BLaER1 (cell line): ENCODE results near the gene BBS5.

Experiments
- H3K27ac ChIP-seq: shearing (Covaris generic); formaldehyde crosslinking; 2 replicates; pipeline ENCODE4 v1.8.1; 2022
- H3K27me3 ChIP-seq: shearing (Covaris generic); formaldehyde crosslinking; 2 replicates; pipeline ENCODE4 v1.8.1; 2022
- H3K36me3 ChIP-seq: shearing (Covaris generic); formaldehyde crosslinking; 2 replicates; pipeline ENCODE4 v1.8.1; 2022
- H3K4me1 ChIP-seq: shearing (Covaris generic); formaldehyde crosslinking; 2 replicates; pipeline ENCODE4 v1.8.1; 2022
- H3K4me2 ChIP-seq: shearing (Covaris generic); formaldehyde crosslinking; 2 replicates; pipeline ENCODE4 v1.8.1; 2022
- H3K4me3 ChIP-seq: shearing (Covaris generic); formaldehyde crosslinking; 2 replicates; pipeline ENCODE4 v1.8.1; 2022
- H3K9ac ChIP-seq: shearing (Covaris generic); formaldehyde crosslinking; 2 replicates; pipeline ENCODE4 v1.8.1; 2022
- H3K9me3 ChIP-seq: shearing (Covaris generic); formaldehyde crosslinking; 2 replicates; pipeline ENCODE4 v1.8.1; 2022
- H4K20me1 ChIP-seq: shearing (Covaris generic); formaldehyde crosslinking; 2 replicates; pipeline ENCODE4 v1.8.1; 2022
- Cebpa-rat ChIP-seq: shearing (Covaris generic); IDR thresholded peaks from 2 replicates; pipeline ENCODE4 v1.8.1; 2022

Gene BBS5

DNA sequence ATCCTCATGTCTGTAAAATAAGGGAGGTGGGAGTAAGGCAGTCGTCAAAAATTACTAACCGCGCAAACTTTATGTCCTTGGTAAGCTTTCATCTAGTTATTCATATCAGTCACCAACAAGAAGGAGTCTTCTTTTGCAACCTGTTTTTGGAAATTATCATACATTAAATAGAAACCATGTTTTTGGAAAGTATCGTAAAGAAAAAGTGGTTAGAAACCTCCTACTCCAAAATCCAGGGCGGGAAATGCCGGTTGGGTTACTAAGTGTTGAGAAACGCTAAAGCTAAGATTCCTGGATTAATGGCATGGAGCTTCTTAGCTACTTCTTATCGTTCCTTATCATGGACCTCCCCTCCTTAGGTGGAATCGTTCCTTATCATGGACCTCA is 778 bp downstream of the BBS5 start:
- no peak overlapping the region for H3K27ac ChIP-seq
- 0 out of 2 replicates have a peak, but pooled peaks cover 5% of the 10 kb centered on the region for H3K4me1 ChIP-seq
- no peaks in the 10 kb centered on the region for H3K36me3 ChIP-seq
- no peaks in the 10 kb centered on the region for H4K20me1 ChIP-seq
- H3K27me3 ChIP-seq = peaks cover 19% of the 10 kb centered on the region
- peak overlapping the region; percentile 68 for H3K4me2 ChIP-seq
- H3K9me3 ChIP-seq = peaks cover 16% of the 10 kb centered on the region
- peak overlapping the region; percentile 70 for H3K4me3 ChIP-seq
- TF ChIP-seq Cebpa-rat = no peak
- peak overlapping the region; percentile 61; the same call in 1 of the 2 replicates for H3K9ac ChIP-seq

DNA sequence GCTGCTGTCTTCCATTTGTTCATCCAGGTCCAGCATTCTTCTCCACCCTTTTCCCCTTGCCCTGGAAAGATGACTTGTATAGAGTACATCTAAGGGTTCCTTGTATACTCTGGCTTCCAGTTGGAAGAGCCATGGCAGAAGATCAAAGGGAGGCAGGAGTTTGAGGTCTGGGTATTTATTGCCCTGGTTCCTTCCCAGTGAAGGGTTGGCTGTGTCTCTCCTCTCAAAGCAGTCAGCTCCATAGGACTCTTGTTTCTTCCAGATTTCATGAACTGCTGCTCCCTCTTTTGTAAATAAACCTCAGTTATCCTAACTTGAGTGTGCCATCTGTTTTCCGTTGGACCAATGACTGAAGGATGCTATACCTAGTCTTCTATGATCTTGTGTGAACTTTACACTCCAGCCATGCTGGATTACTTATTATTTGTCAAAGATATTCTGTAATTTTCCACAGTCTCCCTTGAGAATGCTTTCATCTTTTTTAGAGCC is 6.4 kb downstream of the BBS5 start:
- no peaks in the 10 kb centered on the region for H4K20me1 ChIP-seq
- no peaks in the 10 kb centered on the region for H3K36me3 ChIP-seq
- no peaks in the 10 kb centered on the region for H3K27me3 ChIP-seq
- H3K9me3 ChIP-seq = no peaks in the 10 kb centered on the region
- no peak for TF ChIP-seq Cebpa-rat
- H3K27ac ChIP-seq = no peak overlapping the region
- H3K4me3 ChIP-seq = no peak overlapping the region
- H3K4me1 ChIP-seq = no peaks in the 10 kb centered on the region
- no peak overlapping the region for H3K4me2 ChIP-seq
- no peak overlapping the region for H3K9ac ChIP-seq

DNA sequence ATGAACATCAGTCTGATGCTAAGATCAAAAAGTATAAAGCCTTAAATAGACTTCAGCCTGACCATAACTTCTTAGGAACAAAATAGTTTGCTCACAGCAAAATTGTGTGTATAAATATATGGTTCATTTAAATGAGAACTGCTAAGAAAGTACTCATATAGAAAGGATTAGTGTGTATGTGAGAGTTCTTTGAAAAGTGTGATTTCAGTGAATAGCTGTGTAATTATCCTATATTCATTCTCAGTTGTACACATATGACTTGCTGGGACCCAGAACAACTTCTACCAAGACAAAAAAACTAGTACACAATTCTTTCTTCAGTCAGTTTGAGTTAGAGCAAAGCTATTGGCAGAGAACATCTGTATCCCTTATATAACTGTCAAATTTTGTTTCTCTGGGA is 7.2 kb downstream of the BBS5 start:
- no peak overlapping the region for H3K4me2 ChIP-seq
- H3K27me3 ChIP-seq = no peaks in the 10 kb centered on the region
- no peaks in the 10 kb centered on the region for H3K36me3 ChIP-seq
- no peak for TF ChIP-seq Cebpa-rat
- no peaks in the 10 kb centered on the region for H3K4me1 ChIP-seq
- H3K9ac ChIP-seq = no peak overlapping the region
- H4K20me1 ChIP-seq = no peaks in the 10 kb centered on the region
- H3K4me3 ChIP-seq = no peak overlapping the region
- H3K27ac ChIP-seq = no peak overlapping the region
- no peaks in the 10 kb centered on the region for H3K9me3 ChIP-seq

DNA sequence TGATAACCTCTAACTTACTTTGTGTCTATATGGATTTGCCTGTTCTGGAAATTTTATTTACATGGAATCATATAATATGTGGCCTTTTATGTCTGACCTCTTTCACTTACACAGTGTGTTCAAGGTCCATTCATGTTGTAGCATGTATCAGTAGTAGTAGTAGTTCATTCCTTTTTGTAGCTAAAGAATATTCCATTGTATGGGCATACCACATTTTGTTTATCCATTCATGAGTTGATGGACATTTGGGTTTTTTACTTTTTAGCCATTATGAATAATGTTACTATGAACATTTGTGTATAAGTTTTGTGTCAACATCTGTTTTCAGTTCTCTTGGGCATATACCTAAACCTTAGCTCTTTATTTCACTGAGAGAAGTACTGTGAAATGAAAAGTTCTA is 11.5 kb downstream of the BBS5 start:
- no peaks in the 10 kb centered on the region for H3K27me3 ChIP-seq
- no peak overlapping the region for H3K4me3 ChIP-seq
- TF ChIP-seq Cebpa-rat = no peak
- no peak overlapping the region for H3K27ac ChIP-seq
- no peaks in the 10 kb centered on the region for H3K4me1 ChIP-seq
- H3K9ac ChIP-seq = no peak overlapping the region
- H4K20me1 ChIP-seq = no peaks in the 10 kb centered on the region
- no peaks in the 10 kb centered on the region for H3K36me3 ChIP-seq
- H3K4me2 ChIP-seq = no peak overlapping the region
- no peaks in the 10 kb centered on the region for H3K9me3 ChIP-seq

DNA sequence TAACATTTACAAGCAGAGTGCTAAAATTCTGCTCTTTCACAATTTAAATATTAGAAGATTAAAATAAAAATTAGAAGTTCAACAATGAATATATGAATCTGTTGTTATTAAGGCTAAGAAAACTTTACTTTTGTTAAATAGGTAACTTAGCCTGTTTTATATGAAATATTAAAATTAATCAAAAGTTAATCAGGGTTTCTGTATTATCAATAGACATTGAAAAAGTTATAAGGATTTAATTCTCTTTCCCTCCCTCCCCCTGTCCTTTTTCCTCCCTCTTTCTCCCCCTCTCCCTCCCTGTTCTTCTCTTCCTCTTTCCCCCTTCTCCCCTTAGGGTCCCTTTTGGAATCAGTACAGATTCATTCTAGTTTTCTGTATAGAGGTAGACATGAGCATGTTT is 12.1 kb downstream of the BBS5 start:
- no peaks in the 10 kb centered on the region for H3K36me3 ChIP-seq
- H3K9ac ChIP-seq = no peak overlapping the region
- no peaks in the 10 kb centered on the region for H3K4me1 ChIP-seq
- H4K20me1 ChIP-seq = no peaks in the 10 kb centered on the region
- no peak overlapping the region for H3K27ac ChIP-seq
- no peaks in the 10 kb centered on the region for H3K9me3 ChIP-seq
- no peaks in the 10 kb centered on the region for H3K27me3 ChIP-seq
- H3K4me2 ChIP-seq = no peak overlapping the region
- TF ChIP-seq Cebpa-rat = no peak
- H3K4me3 ChIP-seq = no peak overlapping the region

DNA sequence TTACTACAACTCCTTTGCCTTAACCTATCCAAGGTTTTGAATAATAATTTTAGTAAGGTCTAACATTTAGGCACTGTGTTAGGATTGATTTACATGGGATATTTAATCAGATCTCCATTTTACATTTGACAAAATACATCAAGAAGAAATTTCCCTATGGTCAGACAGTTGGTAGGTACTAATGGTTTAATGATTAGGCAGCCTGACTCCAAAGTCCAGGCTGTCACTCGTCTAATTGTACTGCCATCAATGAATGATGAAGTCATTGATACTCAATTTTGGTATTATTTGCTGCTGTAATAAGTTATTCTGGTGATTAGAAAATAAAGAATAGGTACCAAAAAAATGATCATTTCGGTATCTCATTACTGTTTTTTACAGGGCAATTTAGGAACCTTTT is 14.1 kb downstream of the BBS5 start:
- no peak overlapping the region for H3K27ac ChIP-seq
- no peaks in the 10 kb centered on the region for H3K9me3 ChIP-seq
- H3K4me3 ChIP-seq = no peak overlapping the region
- TF ChIP-seq Cebpa-rat = no peak
- H3K4me2 ChIP-seq = no peak overlapping the region
- no peaks in the 10 kb centered on the region for H3K36me3 ChIP-seq
- no peaks in the 10 kb centered on the region for H3K27me3 ChIP-seq
- H4K20me1 ChIP-seq = no peaks in the 10 kb centered on the region
- no peaks in the 10 kb centered on the region for H3K4me1 ChIP-seq
- no peak overlapping the region for H3K9ac ChIP-seq

DNA sequence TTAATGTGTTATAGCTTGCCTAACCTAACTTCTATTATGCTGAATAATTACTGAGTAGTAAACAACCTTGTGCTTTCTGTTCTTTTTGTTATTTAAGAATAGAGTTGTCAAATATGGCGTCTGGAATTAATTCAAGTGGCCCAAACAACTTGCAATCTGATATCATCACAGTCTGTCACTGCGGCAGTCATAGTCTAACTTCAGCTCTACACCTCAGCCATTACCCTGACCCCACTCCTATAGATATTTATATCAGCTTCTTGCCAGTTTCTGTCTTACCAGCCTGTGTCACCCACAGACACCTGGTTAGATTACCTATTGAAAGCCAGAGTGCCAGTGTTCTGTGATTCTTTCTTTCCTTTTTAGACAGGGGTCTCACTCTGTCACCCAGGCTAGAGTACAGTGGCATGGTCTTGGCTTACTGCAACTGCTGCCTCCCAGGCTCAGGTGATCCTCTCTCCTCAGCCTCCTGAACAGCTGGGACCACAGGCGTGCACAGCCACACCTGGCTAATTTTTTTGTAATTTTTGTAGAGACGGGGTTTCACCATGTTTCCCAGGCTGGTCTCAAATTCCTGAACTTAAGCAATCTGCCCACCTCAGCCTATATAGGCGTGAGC is 16.1 kb downstream of the BBS5 start:
- Histone ChIP-seq H3K9ac (no peak overlapping the region), H3K4me1 (no peaks in the 10 kb centered on the region), H3K4me2 (no peak overlapping the region), H3K27me3 (no peaks in the 10 kb centered on the region), H4K20me1 (no peaks in the 10 kb centered on the region), H3K36me3 (no peaks in the 10 kb centered on the region), H3K4me3 (no peak overlapping the region), H3K9me3 (no peaks in the 10 kb centered on the region), H3K27ac (no peak overlapping the region)
- no peak for TF ChIP-seq Cebpa-rat

DNA sequence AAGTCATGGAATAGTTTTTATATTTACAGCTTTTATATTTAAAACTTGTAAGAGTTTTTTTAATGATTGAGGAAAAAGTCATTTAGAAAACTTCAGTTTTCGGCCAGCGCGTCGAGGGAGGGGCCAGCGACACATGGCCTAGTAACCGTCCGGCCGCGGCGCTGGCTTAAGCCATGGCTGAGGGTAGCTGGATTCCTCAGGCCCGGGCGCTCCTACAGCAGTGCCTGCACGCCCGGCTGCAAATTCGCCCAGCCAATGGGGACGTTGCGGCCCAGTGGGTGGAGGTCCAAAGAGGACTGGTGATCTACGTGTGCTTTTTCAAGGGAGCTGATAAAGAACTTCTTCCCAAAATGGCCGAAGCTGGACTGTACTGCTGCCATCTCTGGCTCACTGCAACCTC is 25.4 kb downstream of the BBS5 start:
- no peaks in the 10 kb centered on the region for H3K4me1 ChIP-seq
- H3K36me3 ChIP-seq = no peaks in the 10 kb centered on the region
- H4K20me1 ChIP-seq = no peaks in the 10 kb centered on the region
- H3K27ac ChIP-seq = no peak overlapping the region
- H3K9me3 ChIP-seq = peaks cover 15% of the 10 kb centered on the region
- TF ChIP-seq Cebpa-rat = no peak
- H3K4me2 ChIP-seq = no peak overlapping the region
- no peak overlapping the region for H3K9ac ChIP-seq
- no peak overlapping the region for H3K4me3 ChIP-seq
- no peaks in the 10 kb centered on the region for H3K27me3 ChIP-seq

- peaks cover 15% of the 10 kb centered on the region for H3K9me3 ChIP-seq
- no peak overlapping the region for H3K9ac ChIP-seq
- no peak overlapping the region for H3K4me2 ChIP-seq
- H4K20me1 ChIP-seq = no peaks in the 10 kb centered on the region
- H3K36me3 ChIP-seq = no peaks in the 10 kb centered on the region
- H3K4me3 ChIP-seq = no peak overlapping the region
- TF ChIP-seq Cebpa-rat = no peak
- H3K27ac ChIP-seq = no peak overlapping the region
- H3K27me3 ChIP-seq = no peaks in the 10 kb centered on the region
- no peaks in the 10 kb centered on the region for H3K4me1 ChIP-seq
Observed at GRCh38 chr2:169507698-169508097, 28.4 kb downstream of the BBS5 start.

GRCh38 chr2:169509298-169509885 is 30.1 kb downstream of the BBS5 start, which contains the start of gene KLHL41:
Gene KLHL41 (plus strand): TSS chr2:169509702. CDS start chr2:169509779, 77 bp downstream.
- no peaks in the 10 kb centered on the region for H4K20me1 ChIP-seq
- H3K4me2 ChIP-seq = no peak within 1 kb of the TSS
- no peak within 1 kb of the TSS for H3K4me3 ChIP-seq
- TF ChIP-seq Cebpa-rat = no peak
- no peak within 1 kb of the TSS for H3K27ac ChIP-seq
- H3K9me3 ChIP-seq = peaks cover 15% of the 10 kb centered on the region
- H3K4me1 ChIP-seq = no peaks in the 10 kb centered on the region
- no peaks in the 10 kb centered on the region for H3K27me3 ChIP-seq
- no peak within 1 kb of the TSS for H3K9ac ChIP-seq
- H3K36me3 ChIP-seq = no peaks in the 10 kb centered on the region
